Activated naive CD4-positive, alpha-beta T cell treated with anti-CD3 and anti-CD28 coated beads for 36 hours (primary cell): ENCODE measurements around the gene TTPAL. TPM values are rescaled to one million over a fixed set of nuclear protein-coding genes. Genes with fewer than 3 reads are reported as not detected.

ENCODE experiments used
- CTCF ChIA-PET: fragments of 350-600 bp; sonication (Branson Sonifier 250); formaldehyde crosslinking; loops from one replicate; lab custom pipeline; 2021; ENCODE audit warnings: antibody characterized with exemption; lab: Charles Lee
- DNase-seq: peaks from one replicate; pipeline ENCODE4 v3.0.0-alpha.2; 2020
- H3K27ac Mint-ChIP-seq: one replicate; pipeline ENCODE4 v1.8.0; 2021; ENCODE audit warnings: mild to moderate bottlenecking, mixed read lengths
- H3K27me3 Mint-ChIP-seq: one replicate; pipeline ENCODE4 v1.8.0; 2021; ENCODE audit warnings: low read depth, mixed read lengths
- H3K36me3 Mint-ChIP-seq: one replicate; pipeline ENCODE4 v1.8.0; 2021; ENCODE audit warnings: low read depth, mixed read lengths
- H3K4me1 Mint-ChIP-seq: one replicate; pipeline ENCODE4 v1.8.0; 2021; ENCODE audit warnings: low read depth, mixed read lengths
- H3K4me3 Mint-ChIP-seq: one replicate; pipeline ENCODE4 v1.8.0; 2021; ENCODE audit warnings: mild to moderate bottlenecking, moderate library complexity, mixed read lengths
- H3K9me3 Mint-ChIP-seq: one replicate; pipeline ENCODE4 v1.8.0; 2021; ENCODE audit warnings: mixed read lengths
- intact Hi-C: fragments of 100-400 bp; cut with micrococcal nuclease; formaldehyde crosslinking; loops from one replicate; pipeline ENCODE4 v1.15.1; 2023
- total RNA-seq, 2 experiments: library from RNA; stranded (reverse); gene quantifications; one replicate each; pipeline ENCODE4 v1.2.3, GENCODE V29; 2021

The TTPAL gene
- total RNA-seq, 2 experiments from 2014 or later, result 10.8 to 11.5 TPM

DNA sequence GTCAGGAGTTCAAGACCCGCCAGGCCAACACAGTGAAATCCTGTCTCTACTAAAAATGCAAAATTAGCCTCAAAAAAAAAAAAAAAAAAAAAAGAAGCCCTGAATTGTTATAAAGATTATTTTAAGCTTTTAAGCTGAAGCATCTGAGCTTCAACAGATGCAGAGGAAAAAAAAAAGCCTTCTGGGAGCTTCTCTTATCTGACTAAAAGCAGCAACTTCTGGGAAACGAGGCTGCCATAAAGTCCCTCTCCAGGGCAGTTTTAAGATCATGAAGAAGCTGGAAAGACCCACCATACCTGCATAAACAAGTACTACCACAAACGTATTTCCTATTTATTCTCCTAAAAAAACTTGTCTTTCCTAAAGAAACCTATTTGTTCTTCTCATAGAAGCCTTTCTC lies 42.6 kb downstream of the TTPAL start:
- H3K36me3 Mint-ChIP-seq, result peaks cover 2% of the 10 kb centered on the region
- no peak overlapping the region for H3K4me3 Mint-ChIP-seq
- peaks cover 66% of the 10 kb centered on the region for H3K4me1 Mint-ChIP-seq
- no peak overlapping the region for H3K27ac Mint-ChIP-seq
- H3K9me3 Mint-ChIP-seq, result no peaks in the 10 kb centered on the region
- no peak for DNase-seq
- CTCF ChIA-PET, result interaction anchor here (0.7 kb wide), 1 partner anchor 13 kb away, joined by 3 read pairs; no protein-coding TSS in a partner anchor
- no peaks in the 10 kb centered on the region for H3K27me3 Mint-ChIP-seq
- intact Hi-C loops, result no loop called here

DNA sequence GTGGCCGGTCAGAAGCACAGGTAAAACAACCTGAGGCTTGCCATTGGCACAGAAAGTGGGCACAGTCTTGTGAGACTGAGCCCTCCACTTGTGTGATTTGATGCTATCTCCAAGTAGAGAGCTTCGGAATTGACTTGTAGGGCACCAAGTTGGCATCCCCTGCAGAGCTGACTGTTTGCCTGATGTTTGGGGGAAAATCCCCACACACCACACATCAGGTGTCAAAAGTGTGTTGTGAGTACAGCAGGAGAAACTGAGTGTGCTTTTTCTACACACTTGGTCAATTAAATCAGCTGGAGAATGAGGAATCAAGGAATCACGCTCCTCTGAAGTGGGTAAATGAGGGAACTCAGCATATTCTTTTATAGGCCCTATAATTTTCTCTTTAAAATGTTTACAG lies 45.2 kb downstream of the TTPAL start:
- Mint-ChIP-seq H3K27me3 (no peaks in the 10 kb centered on the region), H3K9me3 (no peaks in the 10 kb centered on the region), H3K4me3 (peak overlapping the region; percentile 82), H3K4me1 (peaks cover 50% of the 10 kb centered on the region), H3K36me3 (peaks cover 2% of the 10 kb centered on the region), H3K27ac (peak overlapping the region; percentile 94)
- intact Hi-C loops, result loop anchor here (5.0 kb wide), 2 partner anchors 134 to 446 kb away; partner anchors contain the start of gene STK4
- CTCF ChIA-PET, result interaction anchor here (0.6 to 1.9 kb wide), 4 partner anchors 30 to 303 kb away, joined by 3 to 4 read pairs (median 3); partner anchors contain the start of gene TTPAL
- DNase-seq, result peak; percentile 41

DNA sequence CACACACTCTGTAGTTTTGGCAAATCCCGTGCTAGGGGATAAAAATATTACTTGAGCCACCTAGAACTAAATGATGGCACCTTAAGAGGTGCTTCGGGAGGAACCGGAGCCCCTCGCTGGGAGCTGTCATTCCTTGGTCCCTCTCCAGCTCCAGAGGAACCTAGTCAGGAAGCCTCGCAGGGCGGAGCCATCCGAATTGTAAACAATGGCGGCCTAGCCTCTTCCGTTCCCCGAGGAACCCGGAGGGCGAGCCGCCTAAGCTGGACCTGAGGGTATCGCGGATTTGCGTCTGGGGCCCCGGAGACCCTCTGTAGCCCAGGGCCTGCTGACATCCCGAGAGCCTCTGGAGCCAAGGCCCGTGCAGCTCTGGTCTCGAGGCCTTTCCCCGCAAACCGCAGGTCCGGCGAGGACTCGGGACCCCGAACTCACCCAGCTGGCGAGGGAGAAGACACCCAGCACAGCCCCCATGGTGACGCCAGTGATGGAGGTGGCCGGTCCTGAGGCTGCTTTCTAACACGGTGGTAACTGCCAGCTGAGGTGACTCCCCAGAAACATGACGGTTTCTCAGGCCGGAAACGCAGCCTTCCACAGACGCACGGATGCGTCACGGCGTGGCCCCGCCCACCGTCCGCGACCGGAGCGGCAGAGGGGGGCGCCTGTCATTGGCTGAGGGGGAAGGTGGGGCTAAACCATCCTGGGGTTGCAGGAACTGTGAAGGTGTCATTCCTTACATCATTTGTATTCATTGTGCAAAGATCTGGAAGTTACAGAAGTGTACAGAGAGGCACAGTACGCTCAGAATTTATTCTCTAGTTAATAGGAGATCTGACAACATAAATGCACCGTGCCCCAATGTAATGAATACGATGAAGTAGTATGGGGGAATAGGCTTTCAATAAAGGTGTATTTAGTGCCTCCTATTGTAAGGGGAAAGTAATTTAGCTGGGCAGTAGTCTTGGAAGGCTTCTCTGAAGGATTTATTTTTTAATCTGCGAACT lies 46.1 kb downstream of the TTPAL start, which contains the start of gene SERINC3:
SERINC3 (minus strand) TSS at position 587 of the 998 bp plus-strand sequence; CDS start at position 468, 119 bp downstream.
- intact Hi-C loops, result loop anchor here (1.0 to 5.0 kb wide), 7 partner anchors 26 to 446 kb away; partner anchors contain the start of genes OSER1, STK4, TTPAL and YWHAB
- CTCF ChIA-PET, result interaction anchor here (0.6 to 1.9 kb wide), 5 partner anchors 12 to 304 kb away, joined by 3 to 4 read pairs (median 3); partner anchors contain the start of gene TTPAL
- Mint-ChIP-seq H3K4me3 (peak within 1 kb of the TSS; percentile 82), H3K27me3 (no peaks in the 10 kb centered on the region), H3K27ac (peak within 1 kb of the TSS; percentile 94), H3K9me3 (no peaks in the 10 kb centered on the region), H3K4me1 (peaks cover 47% of the 10 kb centered on the region), H3K36me3 (peaks cover 2% of the 10 kb centered on the region)
- peak; percentile 99 for DNase-seq

DNA sequence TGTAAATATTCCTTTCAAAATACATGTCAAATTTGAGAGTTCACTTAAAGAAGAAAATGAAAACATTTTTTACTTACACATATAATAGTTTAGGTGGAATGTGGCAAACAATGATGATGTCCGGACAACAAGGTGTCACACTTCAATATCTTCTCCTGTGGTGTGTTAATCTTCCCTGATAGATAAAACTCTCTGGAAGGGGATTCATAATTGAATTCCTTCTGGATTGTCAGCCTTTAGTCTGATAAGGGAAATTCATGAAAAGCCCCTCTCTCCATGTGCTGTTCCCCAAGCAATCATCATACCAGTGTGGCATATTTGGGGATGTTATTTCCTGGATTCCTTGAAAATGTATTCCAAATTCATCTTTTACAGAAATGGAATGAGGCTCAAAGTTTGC lies 47.2 kb downstream of the TTPAL start:
- CTCF ChIA-PET, result interaction anchor here (0.5 to 1.3 kb wide), 2 partner anchors 88 to 142 kb away, joined by 3 read pairs; no protein-coding TSS in a partner anchor
- H3K36me3 Mint-ChIP-seq, result peaks cover 2% of the 10 kb centered on the region
- no peaks in the 10 kb centered on the region for H3K9me3 Mint-ChIP-seq
- H3K27me3 Mint-ChIP-seq, result no peaks in the 10 kb centered on the region
- H3K27ac Mint-ChIP-seq, result peak overlapping the region; percentile 94
- no peak for DNase-seq
- H3K4me3 Mint-ChIP-seq, result peak overlapping the region; percentile 82
- intact Hi-C loops, result loop anchor here (1.0 to 5.0 kb wide), 7 partner anchors 28 to 444 kb away; partner anchors contain the start of genes OSER1, STK4, TTPAL and YWHAB
- peaks cover 37% of the 10 kb centered on the region for H3K4me1 Mint-ChIP-seq

- H3K4me3 Mint-ChIP-seq, result no peak overlapping the region
- intact Hi-C loops, result loop anchor here (2.0 to 5.0 kb wide), 3 partner anchors 29 to 444 kb away; partner anchors contain the start of gene STK4
- DNase-seq, result no peak
Observed at GRCh38 chr20:44523746-44524145, 48.1 kb downstream of the TTPAL start.

DNA sequence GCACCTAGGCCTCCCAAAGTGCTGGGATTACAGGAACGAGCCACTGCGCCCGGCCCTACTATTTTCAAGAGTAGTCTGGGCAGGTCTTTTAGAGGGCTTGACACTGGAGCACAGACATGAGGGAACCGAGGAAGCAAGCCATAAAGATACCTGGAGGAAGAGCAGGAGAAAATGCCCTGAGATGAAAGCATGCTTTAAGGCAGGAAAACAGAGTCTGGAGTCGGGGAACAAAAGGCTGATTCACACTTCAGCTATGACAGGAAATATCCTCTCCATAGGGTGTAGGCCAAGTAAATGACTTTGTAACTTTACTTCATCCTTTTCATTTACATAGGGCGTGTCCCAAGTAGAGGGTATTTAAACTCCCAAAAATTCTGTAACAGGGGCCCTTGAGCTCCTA lies 50.5 kb downstream of the TTPAL start:
- intact Hi-C loops, result no loop called here
- CTCF ChIA-PET, result no interaction called here
- Mint-ChIP-seq H3K4me1 (peaks cover 12% of the 10 kb centered on the region), H3K36me3 (no peaks in the 10 kb centered on the region), H3K4me3 (no peak overlapping the region), H3K27me3 (no peaks in the 10 kb centered on the region), H3K9me3 (no peaks in the 10 kb centered on the region), H3K27ac (no peak overlapping the region)
- no peak for DNase-seq

More at GRCh38 chr20:44523746-44524145, 48.1 kb downstream of the TTPAL start:
- H3K9me3 Mint-ChIP-seq, result no peaks in the 10 kb centered on the region
- CTCF ChIA-PET, result interaction anchor here (0.7 to 1.3 kb wide), 2 partner anchors 87 to 307 kb away, joined by 3 read pairs; no protein-coding TSS in a partner anchor
- no peaks in the 10 kb centered on the region for H3K27me3 Mint-ChIP-seq
- no peak overlapping the region for H3K27ac Mint-ChIP-seq
- peaks cover 32% of the 10 kb centered on the region for H3K4me1 Mint-ChIP-seq
- H3K36me3 Mint-ChIP-seq, result peaks cover 2% of the 10 kb centered on the region

- Mint-ChIP-seq H3K9me3 (no peaks in the 10 kb centered on the region), H3K4me1 (peaks cover 9% of the 10 kb centered on the region), H3K27ac (no peak overlapping the region), H3K36me3 (no peaks in the 10 kb centered on the region), H3K27me3 (no peaks in the 10 kb centered on the region), H3K4me3 (no peak overlapping the region)
- CTCF ChIA-PET, result no interaction called here
- intact Hi-C loops, result no loop called here
- DNase-seq, result no peak
Observed at GRCh38 chr20:44527716-44528199, 52.1 kb downstream of the TTPAL start.

DNA sequence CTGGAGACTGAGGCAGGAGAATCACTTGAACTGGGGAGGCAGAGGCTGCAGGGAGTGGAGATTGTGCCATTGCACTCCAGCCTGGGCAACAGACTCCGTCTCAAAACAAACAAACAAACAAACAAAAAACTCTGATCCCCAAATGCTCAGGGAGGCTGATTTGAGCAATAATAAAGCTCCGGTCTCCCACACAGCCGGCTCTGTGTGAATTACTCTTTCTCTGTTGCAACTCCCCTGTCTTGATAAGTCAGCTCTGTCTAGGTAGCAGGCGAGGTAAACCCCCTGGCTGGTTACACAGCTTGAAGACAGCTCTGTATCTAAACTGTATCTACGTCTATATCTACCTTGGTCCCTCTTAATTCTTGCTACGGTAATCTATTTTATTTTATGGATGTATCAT lies 52.6 kb downstream of the TTPAL start:
- Mint-ChIP-seq H3K9me3 (no peaks in the 10 kb centered on the region), H3K4me3 (no peak overlapping the region), H3K4me1 (peaks cover 4% of the 10 kb centered on the region), H3K27ac (no peak overlapping the region), H3K27me3 (no peaks in the 10 kb centered on the region), H3K36me3 (no peaks in the 10 kb centered on the region)
- intact Hi-C loops, result no loop called here
- CTCF ChIA-PET, result interaction anchor here (0.6 kb wide), 2 partner anchors 143 to 145 kb away, joined by 3 to 4 read pairs; no protein-coding TSS in a partner anchor
- DNase-seq, result no peak

GRCh38 chr20:44532259-44532980 lies 56.7 kb downstream of the TTPAL start:
- H3K4me3 Mint-ChIP-seq, result no peak overlapping the region
- CTCF ChIA-PET, result interaction anchor here (0.5 to 0.6 kb wide), 2 partner anchors 60 to 78 kb away, joined by 3 read pairs; no protein-coding TSS in a partner anchor
- DNase-seq, result no peak
- H3K27me3 Mint-ChIP-seq, result no peaks in the 10 kb centered on the region
- intact Hi-C loops, result loop anchor here (1.0 to 2.0 kb wide), 3 partner anchors 20 to 78 kb away; no protein-coding TSS in a partner anchor
- H3K9me3 Mint-ChIP-seq, result no peaks in the 10 kb centered on the region
- no peaks in the 10 kb centered on the region for H3K36me3 Mint-ChIP-seq
- peaks cover 4% of the 10 kb centered on the region for H3K4me1 Mint-ChIP-seq
- H3K27ac Mint-ChIP-seq, result no peak overlapping the region

GRCh38 chr20:44532981-44533331 lies 57.3 kb downstream of the TTPAL start:
- Mint-ChIP-seq H3K27ac (no peak overlapping the region), H3K36me3 (no peaks in the 10 kb centered on the region), H3K4me3 (no peak overlapping the region), H3K27me3 (no peaks in the 10 kb centered on the region), H3K4me1 (peaks cover 4% of the 10 kb centered on the region), H3K9me3 (no peaks in the 10 kb centered on the region)
- peak; percentile 19 for DNase-seq
- CTCF ChIA-PET, result interaction anchor here (0.9 kb wide), 1 partner anchor 76 kb away, joined by 3 read pairs; no protein-coding TSS in a partner anchor
- intact Hi-C loops, result loop anchor here (1.0 to 2.0 kb wide), 3 partner anchors 20 to 77 kb away; no protein-coding TSS in a partner anchor

DNA sequence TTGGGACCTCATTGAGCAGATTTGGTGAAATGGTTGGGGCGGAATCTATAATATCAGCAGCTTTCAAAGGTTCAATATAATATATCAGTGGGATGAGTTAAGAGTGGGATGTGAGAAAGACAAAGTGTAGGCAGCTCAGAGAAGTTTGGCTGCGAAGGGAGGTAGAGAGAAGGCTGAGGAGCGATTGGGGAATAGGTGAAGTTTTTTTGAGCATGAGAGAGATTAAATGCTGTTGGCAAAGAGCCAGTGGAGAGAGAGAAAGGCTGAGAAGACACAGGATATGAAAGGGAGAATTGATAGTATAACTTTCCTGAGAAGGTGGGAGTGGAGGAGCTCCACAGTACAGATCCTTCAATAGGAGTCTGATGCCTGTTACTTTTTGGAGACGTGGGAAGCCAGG lies 58.3 kb downstream of the TTPAL start:
- no peaks in the 10 kb centered on the region for H3K9me3 Mint-ChIP-seq
- H3K27me3 Mint-ChIP-seq, result no peaks in the 10 kb centered on the region
- no peak overlapping the region for H3K27ac Mint-ChIP-seq
- no peak for DNase-seq
- H3K36me3 Mint-ChIP-seq, result no peaks in the 10 kb centered on the region
- no peak overlapping the region for H3K4me3 Mint-ChIP-seq
- peaks cover 4% of the 10 kb centered on the region for H3K4me1 Mint-ChIP-seq
- intact Hi-C loops, result loop anchor here (2.0 kb wide), 2 partner anchors 19 to 65 kb away; no protein-coding TSS in a partner anchor
- CTCF ChIA-PET, result interaction anchor here (0.9 to 1.1 kb wide), 2 partner anchors 75 to 76 kb away, joined by 3 to 8 read pairs; no protein-coding TSS in a partner anchor
